HEK293 (cell line): ENCODE data around the gene ACAD8.

Experiments used
- CTCF ChIP-seq: fragments of 450-650 bp; formaldehyde crosslinking; IDR thresholded peaks from 2 replicates; pipeline ENCODE4 v1.5.1; 2016; ENCODE audit warnings: missing biosample characterization, missing genetic modification characterization
- REST ChIP-seq: fragments of 450-650 bp; formaldehyde crosslinking; IDR thresholded peaks from 2 replicates; pipeline ENCODE4 v1.5.1; 2016; ENCODE audit warnings: missing biosample characterization, missing genetic modification characterization
- SALL2 ChIP-seq: fragments of 450-650 bp; formaldehyde crosslinking; IDR thresholded peaks from 2 replicates; pipeline ENCODE4 v1.5.0; 2017; ENCODE audit warnings: missing biosample characterization, mild to moderate bottlenecking, missing genetic modification characterization, borderline replicate concordance
- ZNF350 ChIP-seq: fragments of 450-650 bp; formaldehyde crosslinking; IDR thresholded peaks from 2 replicates; pipeline ENCODE4 v1.5.0; 2017; ENCODE audit warnings: missing biosample characterization, mild to moderate bottlenecking, missing genetic modification characterization
- ZNF777 ChIP-seq: fragments of 450-650 bp; formaldehyde crosslinking; IDR thresholded peaks from 2 replicates; pipeline ENCODE4 v1.5.1; 2017; ENCODE audit warnings: missing biosample characterization, missing genetic modification characterization, borderline replicate concordance
- ZNF843 ChIP-seq: fragments of 450-650 bp; formaldehyde crosslinking; IDR thresholded peaks from 2 replicates; pipeline ENCODE4 v1.5.1; 2016; ENCODE audit warnings: missing biosample characterization, missing genetic modification characterization

GRCh38 chr11:134250675-134251074, 2.7 kb upstream of the ACAD8 start:
- no peak for TF ChIP-seq CTCF (tag by site-specific recombination)
- no peak for TF ChIP-seq ZNF350 (tag by site-specific recombination)
- TF ChIP-seq REST = no peak
- TF ChIP-seq ZNF777 (tag by site-specific recombination) = no peak
- no peak for TF ChIP-seq SALL2 (tag by site-specific recombination)
- TF ChIP-seq ZNF843 = no peak
